Transverse colon (tissue), 4 donors: ENCODE measurements around the gene PNMA1.

Experiments used
- EP300 ChIP-seq: sonication (generic); formaldehyde crosslinking; IDR thresholded peaks from one replicate; pipeline ENCODE4 v1.6.1; 2017; ENCODE audit warnings: antibody characterized with exemption, low read depth
- POLR2A ChIP-seq: fragments of 450-650 bp; IDR thresholded peaks from one replicate; pipeline ENCODE4 v1.6.1; 2016; ENCODE audit warnings: antibody characterized with exemption, mild to moderate bottlenecking, moderate library complexity
- POLR2AphosphoS5 ChIP-seq, 3 donors: sonication (generic); formaldehyde crosslinking; IDR thresholded peaks; one replicate each; pipeline ENCODE4 v1.6.1; 2016; ENCODE audit warnings: antibody characterized with exemption in 3 of 3
- TF ChIP-seq, protein P1 (sequence below), 5 experiments: fragments of 200-600 bp in 3 of 5; fragments of 450-650 bp in 2 of 5; sonication (generic) in 3 of 5; IDR thresholded peaks; 1 replicate in 2 of 5; 2 replicates in 3 of 5; pipeline ENCODE4 v1.5.1; 2016 to 2017; ENCODE audit warnings: antibody characterized with exemption in 5 of 5, inconsistent platforms in 3 of 5, mild to moderate bottlenecking in 2 of 5, moderate library complexity in 1 of 5

DNA sequence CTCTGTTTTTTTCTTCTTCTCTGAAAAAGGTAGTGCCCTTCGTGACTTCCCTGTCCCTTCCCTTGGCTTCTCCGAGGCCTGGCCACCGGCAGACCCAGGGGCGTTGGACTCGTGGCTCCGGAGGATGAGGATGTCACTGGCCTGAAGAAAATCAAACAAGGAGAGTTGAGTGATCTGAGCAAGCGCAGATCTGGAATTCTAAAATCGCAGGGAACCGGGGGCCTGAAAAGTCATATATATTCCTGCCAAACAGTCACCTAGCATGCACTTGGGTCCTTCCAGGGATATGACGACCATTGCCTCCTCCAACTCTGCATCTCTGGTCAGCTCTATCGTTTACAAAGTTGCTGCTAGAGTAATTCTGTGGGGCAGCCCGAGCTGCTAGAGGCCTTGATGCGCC is 5.2 kb upstream of the PNMA1 start:
- TF ChIP-seq, protein P1, sequence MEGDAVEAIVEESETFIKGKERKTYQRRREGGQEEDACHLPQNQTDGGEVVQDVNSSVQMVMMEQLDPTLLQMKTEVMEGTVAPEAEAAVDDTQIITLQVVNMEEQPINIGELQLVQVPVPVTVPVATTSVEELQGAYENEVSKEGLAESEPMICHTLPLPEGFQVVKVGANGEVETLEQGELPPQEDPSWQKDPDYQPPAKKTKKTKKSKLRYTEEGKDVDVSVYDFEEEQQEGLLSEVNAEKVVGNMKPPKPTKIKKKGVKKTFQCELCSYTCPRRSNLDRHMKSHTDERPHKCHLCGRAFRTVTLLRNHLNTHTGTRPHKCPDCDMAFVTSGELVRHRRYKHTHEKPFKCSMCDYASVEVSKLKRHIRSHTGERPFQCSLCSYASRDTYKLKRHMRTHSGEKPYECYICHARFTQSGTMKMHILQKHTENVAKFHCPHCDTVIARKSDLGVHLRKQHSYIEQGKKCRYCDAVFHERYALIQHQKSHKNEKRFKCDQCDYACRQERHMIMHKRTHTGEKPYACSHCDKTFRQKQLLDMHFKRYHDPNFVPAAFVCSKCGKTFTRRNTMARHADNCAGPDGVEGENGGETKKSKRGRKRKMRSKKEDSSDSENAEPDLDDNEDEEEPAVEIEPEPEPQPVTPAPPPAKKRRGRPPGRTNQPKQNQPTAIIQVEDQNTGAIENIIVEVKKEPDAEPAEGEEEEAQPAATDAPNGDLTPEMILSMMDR (IDR thresholded peaks at IDR 0.05), result no peak
- TF ChIP-seq EP300 (no peak), POLR2AphosphoS5 (IDR thresholded peaks at IDR 0.05) (no peak), POLR2A (no peak)
